ENCODE measurements around the gene NVL. TPM values are rescaled to one million over a fixed set of nuclear protein-coding genes. Genes with fewer than 3 reads are reported as not detected.
A peak's percentile ranks its signal among the peaks of the same experiment; 100 is the strongest.

Gene NVL
- total RNA-seq, 1 experiment from 2014 or later: 81.5 TPM

- TF ChIP-seq, protein P1, sequence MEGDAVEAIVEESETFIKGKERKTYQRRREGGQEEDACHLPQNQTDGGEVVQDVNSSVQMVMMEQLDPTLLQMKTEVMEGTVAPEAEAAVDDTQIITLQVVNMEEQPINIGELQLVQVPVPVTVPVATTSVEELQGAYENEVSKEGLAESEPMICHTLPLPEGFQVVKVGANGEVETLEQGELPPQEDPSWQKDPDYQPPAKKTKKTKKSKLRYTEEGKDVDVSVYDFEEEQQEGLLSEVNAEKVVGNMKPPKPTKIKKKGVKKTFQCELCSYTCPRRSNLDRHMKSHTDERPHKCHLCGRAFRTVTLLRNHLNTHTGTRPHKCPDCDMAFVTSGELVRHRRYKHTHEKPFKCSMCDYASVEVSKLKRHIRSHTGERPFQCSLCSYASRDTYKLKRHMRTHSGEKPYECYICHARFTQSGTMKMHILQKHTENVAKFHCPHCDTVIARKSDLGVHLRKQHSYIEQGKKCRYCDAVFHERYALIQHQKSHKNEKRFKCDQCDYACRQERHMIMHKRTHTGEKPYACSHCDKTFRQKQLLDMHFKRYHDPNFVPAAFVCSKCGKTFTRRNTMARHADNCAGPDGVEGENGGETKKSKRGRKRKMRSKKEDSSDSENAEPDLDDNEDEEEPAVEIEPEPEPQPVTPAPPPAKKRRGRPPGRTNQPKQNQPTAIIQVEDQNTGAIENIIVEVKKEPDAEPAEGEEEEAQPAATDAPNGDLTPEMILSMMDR (IDR thresholded peaks at IDR 0.05; ENCODE audit: unreplicated experiment): no peak
- intact Hi-C loops (cut with micrococcal nuclease): no loop called here
- peak; percentile 82 for DNase-seq (ENCODE audit: unreplicated experiment)
- no peaks in the 10 kb centered on the region for H3K36me3 Mint-ChIP-seq (ENCODE audit: insufficient read depth, unreplicated experiment)
- ChIA-PET POLR2A (interaction anchor here (0.6 to 3.1 kb wide), 14 partner anchors 14 to 409 kb away, joined by 3 to 26 read pairs (median 4); partner anchors contain the start of genes DEGS1 and NVL), CTCF (interaction anchor here (0.7 to 0.8 kb wide), 4 partner anchors 22 to 814 kb away, joined by 3 to 4 read pairs (median 3); no protein-coding TSS in a partner anchor)
- peak overlapping the region; percentile 1 for H3K27ac Mint-ChIP-seq (ENCODE audit: low read depth, unreplicated experiment)
- BruUV-seq (replicated peaks): no TSS peak
- no peaks in the 10 kb centered on the region for H3K27me3 Mint-ChIP-seq (ENCODE audit: insufficient read depth, unreplicated experiment)
- H3K4me1 Mint-ChIP-seq (ENCODE audit: insufficient read depth, unreplicated experiment): peaks cover 23% of the 10 kb centered on the region
- H3K9me3 Mint-ChIP-seq (ENCODE audit: unreplicated experiment): no peaks in the 10 kb centered on the region
- H3K4me3 Mint-ChIP-seq (ENCODE audit: unreplicated experiment): no peak overlapping the region
Observed at GRCh38 chr1:224219011-224219611, 110.9 kb downstream of the NVL start.

DNA sequence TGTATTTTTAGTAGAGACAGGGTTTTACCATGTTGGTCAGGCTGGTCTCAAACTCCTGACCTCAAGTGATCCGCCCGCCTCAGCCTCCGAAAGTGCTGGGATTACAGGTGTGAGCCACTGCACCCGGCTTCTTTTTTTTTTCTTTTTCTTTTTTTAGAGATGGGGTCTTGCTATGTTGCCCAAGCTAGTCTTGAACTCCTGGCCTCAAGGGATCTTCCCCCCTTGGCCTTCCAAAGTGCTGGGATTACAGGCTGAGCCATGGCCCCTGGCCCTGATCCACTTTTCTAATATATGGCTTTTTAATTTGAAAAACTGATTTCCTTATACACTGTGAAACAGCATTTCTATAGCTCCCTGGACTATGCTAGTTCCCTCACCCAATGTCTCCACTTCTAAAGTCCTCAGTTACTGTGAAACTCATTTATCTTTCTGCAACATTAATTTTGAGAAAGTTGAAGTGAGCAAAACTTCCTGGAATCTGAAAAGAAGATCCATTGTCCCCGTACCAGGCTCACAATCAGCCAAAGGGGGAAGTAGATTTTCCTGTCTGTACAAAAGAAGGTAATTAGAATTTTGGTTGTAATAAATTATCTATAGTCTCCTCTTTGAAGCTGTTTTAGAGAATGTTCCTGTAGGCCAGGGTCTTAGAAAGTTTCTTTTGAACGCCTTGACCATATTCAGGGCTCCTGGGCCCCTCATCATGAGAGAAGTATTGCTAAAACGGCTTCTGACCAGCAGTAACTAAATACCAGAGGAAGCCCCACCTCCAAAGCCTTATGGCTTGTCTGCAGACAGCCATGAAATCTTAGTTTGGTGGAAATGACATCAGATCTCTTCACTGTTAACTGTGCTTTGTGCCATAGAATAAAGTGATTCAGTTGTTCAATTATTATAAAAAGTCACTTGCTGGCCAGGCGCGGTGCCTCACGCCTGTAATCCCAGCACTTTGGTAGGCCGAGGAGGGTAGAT, 112.0 kb downstream of the NVL start:
- Mint-ChIP-seq H3K27ac (ENCODE audit: low read depth, unreplicated experiment) (peak overlapping the region; percentile 1), H3K27me3 (ENCODE audit: insufficient read depth, unreplicated experiment) (no peaks in the 10 kb centered on the region), H3K4me3 (ENCODE audit: unreplicated experiment) (no peak overlapping the region), H3K9me3 (ENCODE audit: unreplicated experiment) (no peaks in the 10 kb centered on the region), H3K4me1 (ENCODE audit: insufficient read depth, unreplicated experiment) (peaks cover 24% of the 10 kb centered on the region), H3K36me3 (ENCODE audit: insufficient read depth, unreplicated experiment) (no peaks in the 10 kb centered on the region)
- BruUV-seq (replicated peaks): no TSS peak
- no peak for DNase-seq (ENCODE audit: unreplicated experiment)
- TF ChIP-seq, protein P1 (IDR thresholded peaks at IDR 0.05; ENCODE audit: unreplicated experiment): no peak
- intact Hi-C loops (cut with micrococcal nuclease): no loop called here
- POLR2A ChIA-PET: interaction anchor here (0.6 to 3.1 kb wide), 6 partner anchors 13 to 164 kb away, joined by 3 to 26 read pairs (median 4); partner anchors contain the start of genes DEGS1 and NVL
- CTCF ChIA-PET: interaction anchor here (0.8 to 1.0 kb wide), 2 partner anchors 11 to 13 kb away, joined by 4 read pairs; no protein-coding TSS in a partner anchor

- CTCF ChIA-PET: interaction anchor here (0.6 to 1.2 kb wide), 4 partner anchors 47 to 100 kb away, joined by 3 read pairs; no protein-coding TSS in a partner anchor
- Mint-ChIP-seq H3K36me3 (ENCODE audit: insufficient read depth, unreplicated experiment) (no peaks in the 10 kb centered on the region), H3K4me1 (ENCODE audit: insufficient read depth, unreplicated experiment) (peaks cover 29% of the 10 kb centered on the region), H3K4me3 (ENCODE audit: unreplicated experiment) (no peak overlapping the region), H3K27me3 (ENCODE audit: insufficient read depth, unreplicated experiment) (no peaks in the 10 kb centered on the region), H3K9me3 (ENCODE audit: unreplicated experiment) (no peaks in the 10 kb centered on the region), H3K27ac (ENCODE audit: low read depth, unreplicated experiment) (no peak overlapping the region)
- POLR2A ChIA-PET: interaction anchor here (0.7 to 0.8 kb wide), 3 partner anchors 33 to 1239 kb away, joined by 3 read pairs; partner anchors contain the start of gene DEGS1
- DNase-seq (ENCODE audit: unreplicated experiment): no peak
- intact Hi-C loops (cut with micrococcal nuclease): no loop called here
- TF ChIP-seq, protein P1 (IDR thresholded peaks at IDR 0.05; ENCODE audit: unreplicated experiment): no peak
- no TSS peak for BruUV-seq (replicated peaks)
Observed at GRCh38 chr1:224216382-224216781, 113.6 kb downstream of the NVL start.
